Pulmonary artery endothelial cell (primary cell): ENCODE measurements around the gene ZNF99. TPM values are rescaled to one million over a fixed set of nuclear protein-coding genes. Genes with fewer than 3 reads are reported as not detected.
"Not testable (repeated sequence)": the region's sequence is repeated elsewhere in the genome, so short reads cannot be mapped to it uniquely, and the experiment has no call there.

Experiments
- DNase-seq: peaks from one replicate; pipeline ENCODE4 v3.0.0-alpha.2; 2011; ENCODE audit warnings: low read depth, low spot score
- total RNA-seq: library from RNA; depleted of rRNA; stranded (reverse); fragments of >200 nt; gene quantifications from 2 replicates; pipeline ENCODE4 v1.2.3, GENCODE V29; 2014

Gene ZNF99
- not detected in 2 replicates for total RNA-seq

GRCh38 chr19:22783651-22784410, at the start of gene ZNF99:
TSS of gene ZNF99 (minus strand) at chr19:22784151. CDS start at chr19:22784016, 135 bp downstream.
- DNase-seq, result no peak

DNA sequence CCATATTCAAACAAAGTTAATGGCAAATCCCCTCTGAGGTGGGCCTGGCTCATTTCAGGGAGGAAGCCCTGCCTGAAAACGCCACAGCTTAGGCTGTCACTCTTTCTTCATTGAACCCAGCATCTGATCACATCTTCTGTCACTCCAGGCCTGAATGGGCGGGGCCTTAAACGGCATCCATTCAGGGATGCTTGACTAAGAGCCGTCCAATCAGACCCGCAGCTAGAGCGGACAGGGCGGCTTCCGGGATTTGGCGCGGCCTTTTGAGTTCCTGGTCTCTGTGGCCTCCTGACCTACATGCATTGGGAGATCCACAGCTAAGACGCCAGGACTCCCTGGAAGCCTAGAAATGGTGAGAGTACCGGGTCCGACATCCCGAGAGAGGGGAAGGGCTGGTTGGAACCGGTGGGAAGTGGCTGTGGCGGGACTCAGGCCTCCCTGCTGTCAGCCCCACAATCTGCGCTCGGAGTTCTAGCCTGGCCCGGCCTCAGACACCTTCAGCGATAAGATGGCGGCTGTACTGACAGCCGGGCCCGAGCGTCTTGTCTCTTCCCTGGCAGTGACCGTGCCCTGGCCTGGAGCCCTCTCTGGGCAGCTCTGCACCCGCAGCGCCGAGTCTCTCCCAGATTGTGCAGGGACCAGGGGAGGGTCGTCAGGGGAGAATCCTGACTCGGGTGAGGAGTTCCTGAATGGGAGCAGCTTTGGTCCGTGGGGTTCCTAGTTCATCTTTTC, 48.2 kb upstream of the ZNF99 start, which contains the start of gene ZNF723:
Gene ZNF723, plus strand, starts transcription at position 261 of the 732 bp plus-strand sequence. Its CDS starts 89 bp downstream, at position 350.
- DNase-seq, result no peak

DNA sequence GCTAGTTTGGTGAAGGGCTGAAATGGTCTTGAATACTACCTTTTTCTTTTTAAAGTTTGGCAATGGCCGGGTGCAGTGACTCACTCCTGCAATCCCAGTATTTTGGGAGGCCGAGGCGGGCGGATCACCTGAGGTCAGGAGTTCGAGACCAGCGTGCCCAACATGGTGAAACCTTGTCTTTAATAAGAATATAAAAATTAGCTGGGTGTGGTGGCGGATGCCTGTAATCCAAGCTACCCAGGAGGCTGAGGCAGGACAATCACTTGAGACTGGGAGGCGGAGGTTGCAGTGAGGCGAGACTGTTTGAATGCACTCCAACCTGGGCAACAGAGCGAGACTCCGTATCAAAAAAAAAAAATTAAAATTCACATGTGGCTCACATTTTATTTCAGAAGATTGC, 47.3 kb upstream of the ZNF99 start:
- no peak for DNase-seq

- no peak for DNase-seq
Observed at GRCh38 chr19:22814124-22814523, 30.2 kb upstream of the ZNF99 start.

DNA sequence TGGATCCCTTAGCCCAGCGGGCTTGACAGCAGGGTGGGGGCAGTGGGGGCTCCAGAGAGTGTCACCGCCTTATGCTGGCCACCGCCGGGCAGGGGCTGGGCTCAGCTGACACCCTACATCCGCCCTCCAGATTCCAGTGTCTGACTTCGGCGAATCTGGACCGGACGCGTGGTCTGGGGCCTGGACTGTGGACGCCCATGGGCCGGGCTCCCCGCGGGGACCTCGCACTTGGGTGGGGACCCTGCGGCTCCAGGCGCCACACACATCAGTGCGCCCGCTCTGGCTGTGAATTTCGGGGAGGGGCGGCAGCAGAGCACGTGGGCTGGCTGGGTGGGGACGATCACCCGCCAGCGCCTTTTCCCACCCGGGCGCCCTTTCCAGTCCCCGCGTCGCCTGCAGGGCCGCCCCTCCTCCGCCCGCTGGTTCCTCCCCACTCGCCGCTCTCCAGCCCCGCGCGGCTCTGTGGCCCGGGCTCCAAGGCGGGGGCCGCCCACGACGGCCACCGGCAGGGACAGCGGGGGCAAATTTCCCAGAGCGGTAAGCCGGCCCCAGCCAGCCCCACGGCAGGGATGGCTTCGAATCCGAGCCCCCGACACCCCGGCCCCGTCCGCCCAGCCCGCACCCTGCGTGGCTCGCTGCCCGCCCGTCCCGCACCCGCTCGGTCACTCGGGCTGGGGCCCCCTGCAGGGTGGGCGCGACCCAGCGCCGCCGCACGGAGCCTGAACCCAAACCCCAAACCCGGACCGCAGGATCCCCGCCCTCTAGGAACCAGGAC, 23.3 kb upstream of the ZNF99 start:
- no peak for DNase-seq

- DNase-seq, result no peak
Observed at GRCh38 chr19:22806418-22806817, 22.5 kb upstream of the ZNF99 start.

- DNase-seq, result no peak
Observed at GRCh38 chr19:22797040-22797439, 13.1 kb upstream of the ZNF99 start.

- DNase-seq, result not testable (repeated sequence)
Observed at GRCh38 chr19:22792863-22793262, 8.9 kb upstream of the ZNF99 start.

GRCh38 chr19:22735911-22736645, 47.9 kb downstream of the ZNF99 start:
- no peak for DNase-seq

DNA sequence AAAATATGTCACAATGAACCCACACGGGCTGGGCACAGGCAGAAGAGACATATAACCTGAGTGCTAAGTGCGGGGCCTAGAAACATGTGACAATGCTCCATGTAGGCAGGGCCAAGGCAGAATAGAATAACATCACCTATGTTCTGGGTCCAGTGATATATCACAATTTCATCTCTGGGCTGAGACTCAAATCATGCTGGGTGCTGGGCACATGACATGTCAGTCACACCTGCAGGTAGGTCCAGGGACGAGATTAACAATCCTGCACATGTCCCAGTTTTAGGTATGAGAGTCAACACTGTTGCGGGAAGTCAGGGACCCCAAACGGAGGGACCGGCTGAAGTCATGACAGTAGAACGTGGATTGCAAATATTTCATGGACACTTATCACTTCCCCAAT, 50.3 kb downstream of the ZNF99 start:
- DNase-seq, result no peak

DNA sequence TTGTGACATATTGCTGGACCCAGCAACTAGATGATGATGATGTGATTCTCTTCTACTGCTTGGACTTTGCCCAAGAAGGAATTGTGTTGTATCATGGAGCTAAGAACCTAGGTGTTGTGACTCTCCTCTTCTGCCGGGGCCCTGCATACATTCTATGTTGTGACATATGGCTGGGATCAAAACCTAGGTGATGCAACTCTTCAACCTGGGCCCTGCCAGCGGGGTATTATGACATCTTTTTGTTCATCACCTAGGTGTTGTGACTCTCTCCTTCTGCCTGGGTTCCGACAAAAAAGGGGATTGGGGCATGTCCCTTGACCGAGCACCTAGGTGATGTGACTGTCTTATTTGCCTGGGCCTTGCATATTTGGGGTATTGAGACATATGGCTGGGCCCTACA, 55.7 kb downstream of the ZNF99 start:
- not testable (repeated sequence) for DNase-seq

GRCh38 chr19:22721533-22721932, 62.4 kb downstream of the ZNF99 start:
- DNase-seq, result not testable (repeated sequence)

DNA sequence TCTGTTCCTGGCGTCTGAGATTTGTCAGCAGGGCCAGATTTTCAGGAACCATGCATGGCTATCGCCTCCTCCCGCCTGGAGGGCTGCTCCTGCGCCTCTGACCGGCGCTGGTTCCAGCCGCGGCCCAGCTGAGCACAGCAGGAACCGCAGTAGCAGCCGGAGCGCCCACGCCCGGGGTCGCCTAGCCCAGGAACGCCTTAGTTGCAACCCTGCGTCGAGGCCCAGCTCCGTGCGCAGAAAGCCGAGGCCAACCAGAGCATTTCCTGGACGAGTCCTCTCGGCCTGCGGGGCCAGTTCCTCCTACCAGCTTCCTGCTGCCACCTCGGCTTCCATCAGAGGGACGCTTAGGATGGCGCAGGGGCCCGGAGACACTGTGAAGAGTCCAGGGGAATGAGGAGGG, 75.0 kb downstream of the ZNF99 start:
- DNase-seq, result no peak

DNA sequence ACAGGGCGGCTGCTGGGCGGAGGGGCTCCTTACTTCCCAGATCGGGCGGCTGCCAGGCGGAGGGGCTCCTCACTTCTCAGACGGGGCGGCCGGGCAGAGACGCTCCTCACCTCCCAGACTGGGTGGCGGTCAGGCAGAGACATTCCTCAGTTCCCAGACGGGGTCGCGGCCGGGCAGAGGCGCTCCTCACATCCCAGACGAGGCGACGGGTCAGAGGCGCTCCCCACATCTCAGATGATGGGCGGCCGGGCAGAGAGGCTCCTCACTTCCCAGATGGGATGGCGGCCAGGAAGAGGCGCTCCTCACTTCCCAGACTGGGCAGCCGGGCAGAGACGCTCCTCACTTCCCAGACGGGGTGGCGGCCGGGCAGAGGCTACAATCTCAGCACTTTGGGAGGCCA, 80.9 kb downstream of the ZNF99 start:
- not testable (repeated sequence) for DNase-seq

- not testable (repeated sequence) for DNase-seq
Observed at GRCh38 chr19:22702661-22703060, 81.3 kb downstream of the ZNF99 start.

Other genes with a start within 250 kb of the ZNF99 start
- 0.07 TPM in 2 replicates for gene ZNF492, start 149.8 kb downstream of the ZNF99 start, total RNA-seq
- not detected in 2 replicates for gene ZNF723, start 48.1 kb upstream of the ZNF99 start, total RNA-seq
- gene ZNF728, start 219.0 kb upstream of the ZNF99 start, total RNA-seq, result not detected in 2 replicates